Omental fat pad (tissue), 4 donors: ENCODE results near the gene TLR8. TPM values are rescaled to one million over a fixed set of nuclear protein-coding genes. Genes with fewer than 3 reads are reported as not detected.
"Not testable (repeated sequence)": the region's sequence is repeated elsewhere in the genome, so short reads cannot be mapped to it uniquely, and the experiment has no call there.

Experiments
- ATAC-seq: fragments of 150-250 bp; one replicate; pipeline ENCODE4 v1.9.1; 2016; ENCODE audit warnings: mild to moderate bottlenecking, moderate library complexity; ENCODE audit not compliant: low FRiP score
- DNase-seq: peaks from one replicate; pipeline ENCODE4 v3.0.0-alpha.2; 2019; ENCODE audit warnings: low spot score
- total RNA-seq, 4 donors: library from RNA; depleted of rRNA; stranded (reverse); fragments of >200 nt; gene quantifications; one replicate each; pipeline ENCODE4 v1.1.0, GENCODE V29; 2016
- TF ChIP-seq, protein P1 (sequence below), 3 donors: fragments of 450-650 bp; IDR thresholded peaks; one replicate each; pipeline ENCODE4 v1.5.1; 2016 to 2017; ENCODE audit warnings: antibody characterized with exemption in 3 of 3, mild to moderate bottlenecking in 3 of 3, moderate library complexity in 2 of 3

TLR8 gene
- total RNA-seq, 4 donors from 2014 or later, result 1.4 to 10.9 (median 6.1) TPM

DNA sequence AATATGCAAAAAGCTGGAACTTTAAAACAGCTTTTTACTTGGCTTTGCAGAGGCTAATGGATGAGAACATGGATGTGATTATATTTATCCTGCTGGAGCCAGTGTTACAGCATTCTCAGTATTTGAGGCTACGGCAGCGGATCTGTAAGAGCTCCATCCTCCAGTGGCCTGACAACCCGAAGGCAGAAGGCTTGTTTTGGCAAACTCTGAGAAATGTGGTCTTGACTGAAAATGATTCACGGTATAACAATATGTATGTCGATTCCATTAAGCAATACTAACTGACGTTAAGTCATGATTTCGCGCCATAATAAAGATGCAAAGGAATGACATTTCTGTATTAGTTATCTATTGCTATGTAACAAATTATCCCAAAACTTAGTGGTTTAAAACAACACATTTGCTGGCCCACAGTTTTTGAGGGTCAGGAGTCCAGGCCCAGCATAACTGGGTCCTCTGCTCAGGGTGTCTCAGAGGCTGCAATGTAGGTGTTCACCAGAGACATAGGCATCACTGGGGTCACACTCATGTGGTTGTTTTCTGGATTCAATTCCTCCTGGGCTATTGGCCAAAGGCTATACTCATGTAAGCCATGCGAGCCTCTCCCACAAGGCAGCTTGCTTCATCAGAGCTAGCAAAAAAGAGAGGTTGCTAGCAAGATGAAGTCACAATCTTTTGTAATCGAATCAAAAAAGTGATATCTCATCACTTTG, 15.6 kb downstream of the TLR8 start:
- DNase-seq (no peak), ATAC-seq (no peak)
- TF ChIP-seq, protein P1, sequence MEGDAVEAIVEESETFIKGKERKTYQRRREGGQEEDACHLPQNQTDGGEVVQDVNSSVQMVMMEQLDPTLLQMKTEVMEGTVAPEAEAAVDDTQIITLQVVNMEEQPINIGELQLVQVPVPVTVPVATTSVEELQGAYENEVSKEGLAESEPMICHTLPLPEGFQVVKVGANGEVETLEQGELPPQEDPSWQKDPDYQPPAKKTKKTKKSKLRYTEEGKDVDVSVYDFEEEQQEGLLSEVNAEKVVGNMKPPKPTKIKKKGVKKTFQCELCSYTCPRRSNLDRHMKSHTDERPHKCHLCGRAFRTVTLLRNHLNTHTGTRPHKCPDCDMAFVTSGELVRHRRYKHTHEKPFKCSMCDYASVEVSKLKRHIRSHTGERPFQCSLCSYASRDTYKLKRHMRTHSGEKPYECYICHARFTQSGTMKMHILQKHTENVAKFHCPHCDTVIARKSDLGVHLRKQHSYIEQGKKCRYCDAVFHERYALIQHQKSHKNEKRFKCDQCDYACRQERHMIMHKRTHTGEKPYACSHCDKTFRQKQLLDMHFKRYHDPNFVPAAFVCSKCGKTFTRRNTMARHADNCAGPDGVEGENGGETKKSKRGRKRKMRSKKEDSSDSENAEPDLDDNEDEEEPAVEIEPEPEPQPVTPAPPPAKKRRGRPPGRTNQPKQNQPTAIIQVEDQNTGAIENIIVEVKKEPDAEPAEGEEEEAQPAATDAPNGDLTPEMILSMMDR (IDR thresholded peaks at IDR 0.05), result no peak

DNA sequence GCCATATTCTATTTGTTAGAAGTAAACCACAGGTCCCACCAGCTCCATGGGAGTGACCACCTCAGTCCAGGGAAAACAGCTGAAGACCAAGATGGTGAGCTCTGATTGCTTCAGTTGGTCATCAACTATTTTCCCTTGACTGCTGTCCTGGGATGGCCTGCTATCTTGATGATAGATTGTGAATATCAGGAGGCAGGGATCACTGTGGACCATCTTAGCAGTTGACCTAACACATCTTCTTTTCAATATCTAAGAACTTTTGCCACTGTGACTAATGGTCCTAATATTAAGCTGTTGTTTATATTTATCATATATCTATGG, 16.1 kb downstream of the TLR8 start:
- TF ChIP-seq, protein P1 (IDR thresholded peaks at IDR 0.05), result no peak
- ATAC-seq, result no peak

DNA sequence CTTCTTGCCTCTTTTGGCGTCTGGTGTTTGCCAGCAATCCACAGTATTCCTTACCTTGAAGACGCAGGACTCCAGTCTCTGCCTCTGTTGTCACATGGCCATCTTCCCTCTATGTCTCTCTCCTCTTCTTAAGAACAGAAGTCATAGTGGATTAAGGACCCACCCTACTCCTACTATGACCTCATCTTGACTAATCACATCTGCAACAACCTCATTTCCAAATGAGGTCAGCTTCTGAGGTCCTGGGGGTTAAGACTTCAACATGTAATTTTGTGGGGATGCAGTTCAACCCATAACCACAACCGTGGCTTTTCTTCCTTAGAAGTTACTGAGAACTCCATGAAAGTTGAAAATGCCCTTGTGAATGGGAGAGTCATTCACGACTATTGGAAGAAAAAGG, 23.3 kb downstream of the TLR8 start:
- TF ChIP-seq, protein P1 (IDR thresholded peaks at IDR 0.05), result no peak
- no peak for ATAC-seq
- DNase-seq, result no peak

More for the DNA sequence above, 16.1 kb downstream of the TLR8 start:
- no peak for DNase-seq

DNA sequence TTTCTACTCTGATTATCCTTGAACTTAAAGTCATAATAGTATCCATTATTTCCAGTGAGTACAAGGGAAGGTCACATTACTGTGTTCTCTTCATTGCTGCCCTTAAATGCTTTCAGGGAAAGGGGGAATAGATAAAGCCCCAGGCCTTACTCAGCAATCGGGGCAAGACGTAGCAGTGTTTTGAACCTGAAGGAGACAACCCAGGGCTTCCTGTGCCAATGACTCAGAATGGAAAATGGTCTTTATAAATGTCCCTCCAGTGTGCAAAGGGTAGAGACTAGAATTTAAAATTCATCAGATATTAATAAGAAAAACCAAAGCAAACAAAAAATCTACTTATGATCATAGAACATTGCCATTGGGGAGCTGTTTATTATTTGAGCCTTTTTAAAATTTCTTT, 23.7 kb downstream of the TLR8 start:
- TF ChIP-seq, protein P1 (IDR thresholded peaks at IDR 0.05), result no peak
- ATAC-seq, result no peak
- DNase-seq, result no peak

DNA sequence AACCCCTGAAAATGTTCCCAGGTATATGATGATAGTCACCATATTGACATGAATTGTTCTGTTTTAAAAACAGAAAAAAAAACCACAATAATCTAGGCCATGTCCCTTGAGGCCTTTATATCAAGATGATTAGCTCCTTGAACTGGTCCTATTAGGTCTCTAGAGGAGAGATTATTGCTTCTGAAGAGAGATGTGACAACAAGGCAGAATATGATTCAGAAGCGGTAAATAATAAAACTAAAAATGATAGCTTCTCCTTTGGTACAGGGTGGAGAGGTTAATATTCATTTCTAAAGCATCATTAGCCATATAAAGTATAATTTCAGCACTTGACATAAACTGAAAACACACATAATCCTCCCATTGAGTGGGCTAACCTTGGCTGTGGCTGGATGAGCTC, 25.8 kb downstream of the TLR8 start:
- DNase-seq (no peak), ATAC-seq (no peak)
- TF ChIP-seq, protein P1 (IDR thresholded peaks at IDR 0.05), result no peak

DNA sequence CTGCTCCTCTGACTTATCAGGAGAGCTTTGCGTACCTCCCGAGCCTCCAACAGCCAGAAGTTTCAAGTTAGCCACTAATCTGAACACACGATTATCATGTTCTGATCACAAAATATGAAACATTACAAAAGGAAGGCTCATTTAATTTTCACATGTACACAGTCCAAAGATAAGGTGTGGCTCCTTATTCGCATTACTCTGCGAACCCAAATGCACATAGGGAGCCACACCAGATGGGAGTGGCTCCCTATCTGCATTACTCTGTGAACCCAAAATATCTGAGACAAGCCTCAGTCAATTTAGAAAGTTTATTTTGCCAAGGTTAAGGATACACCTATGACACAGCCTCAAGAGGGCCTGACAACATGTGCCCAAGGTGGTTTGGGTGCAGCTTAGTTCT, 28.4 kb downstream of the TLR8 start:
- DNase-seq (no peak), ATAC-seq (no peak)
- TF ChIP-seq, protein P1 (IDR thresholded peaks at IDR 0.05), result no peak

DNA sequence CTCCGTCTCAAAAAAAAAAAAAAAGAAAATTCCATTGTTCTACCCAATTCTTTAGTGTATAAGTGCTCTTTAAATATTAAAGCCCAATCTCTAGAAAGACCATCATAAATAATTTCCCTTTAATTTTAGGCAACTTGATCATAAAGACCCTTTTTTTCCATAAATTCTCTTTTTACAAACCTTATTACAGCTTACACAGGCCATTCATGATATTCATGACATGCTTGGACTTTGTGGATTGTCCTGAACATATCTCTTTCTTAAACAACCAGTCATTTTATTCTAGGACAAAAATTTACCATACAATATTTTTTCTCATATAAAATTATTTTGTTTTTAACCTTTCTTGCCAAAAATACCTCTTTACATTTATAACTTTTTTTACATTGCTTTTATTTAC, 30.5 kb downstream of the TLR8 start:
- no peak for ATAC-seq
- TF ChIP-seq, protein P1 (IDR thresholded peaks at IDR 0.05), result no peak
- no peak for DNase-seq

DNA sequence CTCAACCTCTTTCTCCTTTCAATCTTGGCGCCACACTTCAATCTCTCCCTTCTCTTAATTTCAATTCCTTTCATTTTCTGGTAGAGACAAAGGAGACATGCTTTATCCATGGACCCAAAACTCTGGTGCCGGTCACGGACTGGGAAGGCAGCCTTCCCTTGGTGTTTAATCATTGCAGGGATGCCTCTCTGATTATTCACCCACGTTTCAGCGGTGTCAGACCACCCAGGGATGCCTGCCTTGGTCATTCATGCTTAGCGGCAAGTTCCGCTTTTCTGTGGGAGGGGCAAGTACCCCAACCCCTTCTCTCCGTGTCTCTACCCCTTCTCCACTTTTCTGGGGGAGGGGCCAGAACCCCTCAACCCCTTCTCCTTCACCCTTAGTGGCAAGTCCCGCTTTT, 34.1 kb downstream of the TLR8 start:
- not testable (repeated sequence) for ATAC-seq, DNase-seq

DNA sequence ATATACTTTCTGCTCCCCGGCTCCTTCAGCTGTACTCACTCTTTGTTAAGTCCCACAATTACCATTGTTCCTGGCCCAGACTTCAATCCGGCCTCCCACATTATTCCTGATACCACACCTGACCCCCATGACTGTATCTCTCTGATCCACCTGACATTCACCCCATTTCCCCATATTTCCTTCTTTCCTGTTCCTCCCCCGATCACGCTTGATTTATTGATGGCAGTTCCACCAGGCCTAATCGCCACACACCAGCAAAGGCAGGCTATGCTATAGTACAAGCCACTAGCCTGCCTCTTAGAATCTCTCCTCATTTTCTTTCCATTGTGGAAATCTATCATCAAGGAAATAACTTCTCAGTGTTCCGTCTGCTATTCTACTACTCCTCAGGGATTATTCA, 37.2 kb downstream of the TLR8 start:
- not testable (repeated sequence) for ATAC-seq, DNase-seq

DNA sequence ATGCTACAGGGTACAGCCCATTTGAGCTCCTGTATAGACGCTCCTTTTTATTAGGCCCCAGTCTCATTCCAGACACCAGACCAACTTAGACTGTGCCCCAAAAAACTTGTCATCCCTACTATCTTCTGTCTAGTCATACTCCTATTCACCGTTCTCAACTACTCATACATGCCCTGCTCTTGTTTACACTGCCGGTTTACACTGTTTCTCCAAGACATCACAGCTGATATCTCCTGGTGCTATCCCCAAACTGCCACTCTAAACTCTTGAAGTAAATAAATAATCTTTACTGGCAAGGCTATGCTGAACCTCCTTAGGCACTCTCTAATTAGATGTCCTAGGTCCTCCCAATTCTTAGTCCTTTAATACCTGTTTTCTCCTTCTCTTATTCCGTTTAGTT, 38.0 kb downstream of the TLR8 start:
- not testable (repeated sequence) for ATAC-seq, DNase-seq
